Esophagus squamous epithelium (tissue), 4 donors: Measurements from ENCODE around the gene MPP4.

Experiments used
- CTCF ChIP-seq, 6 experiments: fragments of 450-650 bp in 4 of 6; fragments of 200-600 bp in 2 of 6; sonication (generic) in 2 of 6; IDR thresholded peaks; one replicate each; pipeline ENCODE4 v1.5.1; 2016 to 2019; ENCODE audit warnings: antibody characterized with exemption in 6 of 6, mild to moderate bottlenecking in 4 of 6, moderate library complexity in 4 of 6
- POLR2A ChIP-seq, 4 donors: fragments of 450-650 bp; IDR thresholded peaks; one replicate each; pipeline ENCODE4 v1.6.1; 2017; ENCODE audit warnings: antibody characterized with exemption in 4 of 4, mild to moderate bottlenecking in 4 of 4, moderate library complexity in 3 of 4

GRCh38 chr2:201649442-201649841 lies 49.0 kb downstream of the MPP4 start:
- TF ChIP-seq CTCF (IDR thresholded peaks at IDR 0.05), result no peak
- TF ChIP-seq POLR2A (IDR thresholded peaks at IDR 0.05), result no peak
